ENCODE measurements around the gene ABCB8.

DNA sequence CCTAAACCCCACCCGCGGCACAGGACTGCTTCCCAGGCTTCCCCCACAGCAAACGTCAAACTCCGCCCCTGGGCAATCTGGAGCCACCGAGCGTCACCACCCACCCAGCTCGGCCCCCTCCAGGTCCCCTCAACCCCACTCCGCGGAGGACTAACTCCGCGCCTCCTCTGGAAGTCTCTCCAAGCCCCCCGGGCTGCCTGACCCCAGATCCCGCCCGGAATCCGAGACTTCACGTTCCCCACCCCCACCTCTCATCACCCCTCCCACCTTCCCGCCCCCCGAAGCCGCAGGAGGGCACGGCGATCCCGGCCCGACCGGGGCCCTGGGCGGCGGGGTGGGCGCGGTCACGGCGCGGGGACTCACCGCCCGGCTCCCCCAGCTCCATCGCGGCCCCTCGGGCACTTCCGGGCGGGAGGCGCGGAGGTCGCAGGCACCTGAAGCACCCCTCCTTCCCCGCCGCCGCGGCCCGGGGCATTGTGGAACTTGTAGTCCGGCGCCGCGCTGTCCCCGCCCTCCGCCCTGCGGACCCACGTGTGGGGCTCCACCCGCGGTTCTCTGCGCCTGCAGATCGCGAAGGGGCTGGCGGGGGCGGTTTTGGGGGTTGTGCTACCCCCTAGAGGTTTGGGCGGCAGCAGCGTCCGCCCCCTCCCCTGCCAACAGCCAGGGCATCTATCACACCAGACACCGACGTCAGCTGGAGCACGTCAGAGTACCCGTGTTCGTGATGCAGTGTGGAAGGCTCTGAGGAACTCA is 55.0 kb downstream of the ABCB8 start, which contains the start of gene TMUB1:
- TF ChIP-seq EZH2 (IDR thresholded peaks at IDR 0.05; ENCODE audit: insufficient read depth, poor library complexity, severe bottlenecking) (no peak), EZH2phosphoT487 (IDR thresholded peaks at IDR 0.05; ENCODE audit: insufficient read depth, low read depth) (no peak)
